ENCODE data around the gene TMEM54. TPM values are rescaled to one million over a fixed set of nuclear protein-coding genes. Genes with fewer than 3 reads are reported as not detected.

TMEM54 gene
- total and polyA plus RNA-seq, 12 donors: 1.3 to 123 (median 21.2) TPM

- no peaks in the 10 kb centered on the region for H3K36me3 ChIP-seq (replicated peaks in 1 of 2)
- peaks cover 14% of the 10 kb centered on the region for H3K27me3 ChIP-seq
- peak overlapping the region in 1 of 4 donors; percentile 46 for H3K4me3 ChIP-seq
- no peaks in the 10 kb centered on the region for H3K9me3 ChIP-seq (replicated peaks in 1 of 3)
- intact Hi-C loops (cut with DNase I): no loop called here
- TF ChIP-seq POLR2A (IDR thresholded peaks at IDR 0.05): no peak
- no peak for TF ChIP-seq CTCF (IDR thresholded peaks at IDR 0.05)
- peak in 2 of 7 donors; percentile 25 to 48 for DNase-seq
- H3K4me1 ChIP-seq (replicated peaks in 1 of 2): peaks cover 11% of the 10 kb centered on the region in 2 donors
- no peak overlapping the region for H3K27ac ChIP-seq
- WGBS, 4 donors: 60 to 81% (median 71%) methylated on average over 4 to 8 of the region's 8 CpGs
These were observed 7.1 kb downstream of the TMEM54 start for GRCh38 chr1:32894019-32894600.

GRCh38 chr1:32893198-32894018, 7.8 kb downstream of the TMEM54 start:
- no peaks in the 10 kb centered on the region for H3K36me3 ChIP-seq (replicated peaks in 1 of 2)
- intact Hi-C loops (cut with DNase I): no loop called here
- peak in 2 of 7 donors; percentile 35 to 53 for DNase-seq
- H3K27ac ChIP-seq: no peak overlapping the region
- peaks cover 15% of the 10 kb centered on the region for H3K27me3 ChIP-seq
- H3K4me3 ChIP-seq: peak overlapping the region in 2 of 4 donors; percentile 13 to 46
- H3K9me3 ChIP-seq (replicated peaks in 1 of 3): no peaks in the 10 kb centered on the region
- TF ChIP-seq CTCF (IDR thresholded peaks at IDR 0.05) (peak in 2 of 6 experiments; percentile 0 to 15), POLR2A (IDR thresholded peaks at IDR 0.05) (no peak)
- WGBS, 4 donors: 3 to 7% (median 5%) methylated on average over 11 to 56 of the region's 58 CpGs
- H3K4me1 ChIP-seq (replicated peaks in 1 of 2): peaks cover 11% of the 10 kb centered on the region in 2 donors

DNA sequence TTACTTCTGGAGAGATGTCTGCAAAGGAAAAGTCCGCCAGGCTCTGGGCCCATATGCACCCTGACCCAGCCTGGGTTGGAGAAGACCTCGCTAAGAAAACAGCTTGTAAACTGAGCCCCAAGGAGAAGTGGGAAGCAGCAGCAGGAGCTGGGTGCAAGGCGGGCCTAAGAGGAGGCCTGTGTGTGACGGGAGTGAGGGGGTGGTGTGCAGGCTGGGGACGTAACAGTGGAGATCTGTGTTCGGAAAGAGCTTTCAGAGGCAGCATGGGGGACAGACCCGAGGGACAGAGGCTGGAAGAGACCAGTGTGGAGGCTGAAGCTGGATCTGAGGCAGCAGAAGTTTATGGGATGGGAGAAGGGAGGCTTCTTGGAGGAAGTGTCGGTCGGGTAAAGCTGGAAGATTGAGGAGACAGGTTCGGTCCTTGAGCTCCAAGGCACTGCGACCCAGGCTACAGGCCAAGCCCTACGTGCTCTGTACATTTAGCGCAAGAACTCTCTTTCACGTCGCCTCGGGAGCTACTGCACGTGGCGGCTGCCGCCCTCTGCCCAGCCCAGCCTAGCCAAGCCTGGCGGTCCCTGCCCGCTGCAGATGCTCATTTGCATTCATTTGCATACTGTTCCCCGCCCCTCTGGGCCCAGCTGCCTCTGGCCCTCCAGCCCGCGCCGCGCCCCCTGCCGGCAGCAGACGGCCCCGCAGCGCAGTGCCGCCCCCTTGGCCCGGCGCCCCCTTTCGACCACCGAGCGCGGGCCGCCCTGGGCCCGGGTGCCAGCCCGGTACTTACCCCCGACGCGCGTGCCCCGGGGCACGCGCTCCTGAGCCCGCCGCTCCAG, 8.6 kb downstream of the TMEM54 start:
- Histone ChIP-seq H3K9me3 (replicated peaks in 1 of 3) (no peaks in the 10 kb centered on the region), H3K4me3 (peak overlapping the region in 1 of 4 donors; percentile 46), H3K27ac (no peak overlapping the region), H3K36me3 (replicated peaks in 1 of 2) (no peaks in the 10 kb centered on the region), H3K27me3 (peaks cover 20% of the 10 kb centered on the region), H3K4me1 (replicated peaks in 1 of 2) (peaks cover 11% of the 10 kb centered on the region in 2 donors)
- DNase-seq: peak in 1 of 7 donors; percentile 22
- TF ChIP-seq CTCF (IDR thresholded peaks at IDR 0.05): peak in 3 of 6 experiments; percentile 34 to 50 (median 48)
- TF ChIP-seq POLR2A (IDR thresholded peaks at IDR 0.05): no peak
- intact Hi-C loops (cut with DNase I): no loop called here
- WGBS, 4 donors: 18 to 54% (median 29%) methylated on average over 11 to 49 of the region's 49 CpGs

DNA sequence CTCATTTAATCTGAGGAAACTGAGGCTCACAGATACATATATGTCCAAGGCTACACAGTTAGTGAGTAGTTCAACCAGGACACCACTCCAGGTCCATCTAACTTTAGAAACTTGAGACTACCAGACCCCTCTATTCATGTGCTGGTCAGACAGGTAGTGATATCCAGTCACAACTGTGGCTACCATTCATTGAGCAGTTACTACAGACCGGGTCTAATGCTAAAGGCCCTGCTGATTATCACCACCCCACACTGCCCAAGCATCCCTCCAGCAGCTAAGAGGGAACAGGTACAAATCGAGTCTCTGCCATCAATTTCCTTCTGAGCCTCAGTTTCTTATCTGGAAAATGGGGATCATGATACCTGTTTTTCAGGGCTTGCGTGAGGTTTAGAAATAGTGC, 9.6 kb downstream of the TMEM54 start:
- TF ChIP-seq POLR2A (IDR thresholded peaks at IDR 0.05): no peak
- no peak for TF ChIP-seq CTCF (IDR thresholded peaks at IDR 0.05)
- WGBS, 4 donors: 83 to 89% (median 88%) methylated on average over 3 of the region's 3 CpGs
- no peak for DNase-seq

More for the DNA sequence above, 9.6 kb downstream of the TMEM54 start:
- Histone ChIP-seq H3K36me3 (replicated peaks in 1 of 2) (no peaks in the 10 kb centered on the region), H3K27ac (no peak overlapping the region), H3K9me3 (replicated peaks in 1 of 3) (no peaks in the 10 kb centered on the region), H3K4me1 (replicated peaks in 1 of 2) (peaks cover 11 to 13% of the 10 kb centered on the region in 2 donors), H3K27me3 (peaks cover 29% of the 10 kb centered on the region), H3K4me3 (no peak overlapping the region)
- intact Hi-C loops (cut with DNase I): no loop called here
